Suppressor macrophage (primary cell): ENCODE results near the gene SELENOI.
A peak's percentile ranks its signal among the peaks of the same experiment; 100 is the strongest.
"Not testable (repeated sequence)": the region's sequence is repeated elsewhere in the genome, so short reads cannot be mapped to it uniquely, and the experiment has no call there.

ENCODE experiments used
- DNase-seq, 4 experiments: peaks; one replicate each; pipeline ENCODE4 v3.0.0-alpha.2; 2020 to 2022

Gene SELENOI

DNA sequence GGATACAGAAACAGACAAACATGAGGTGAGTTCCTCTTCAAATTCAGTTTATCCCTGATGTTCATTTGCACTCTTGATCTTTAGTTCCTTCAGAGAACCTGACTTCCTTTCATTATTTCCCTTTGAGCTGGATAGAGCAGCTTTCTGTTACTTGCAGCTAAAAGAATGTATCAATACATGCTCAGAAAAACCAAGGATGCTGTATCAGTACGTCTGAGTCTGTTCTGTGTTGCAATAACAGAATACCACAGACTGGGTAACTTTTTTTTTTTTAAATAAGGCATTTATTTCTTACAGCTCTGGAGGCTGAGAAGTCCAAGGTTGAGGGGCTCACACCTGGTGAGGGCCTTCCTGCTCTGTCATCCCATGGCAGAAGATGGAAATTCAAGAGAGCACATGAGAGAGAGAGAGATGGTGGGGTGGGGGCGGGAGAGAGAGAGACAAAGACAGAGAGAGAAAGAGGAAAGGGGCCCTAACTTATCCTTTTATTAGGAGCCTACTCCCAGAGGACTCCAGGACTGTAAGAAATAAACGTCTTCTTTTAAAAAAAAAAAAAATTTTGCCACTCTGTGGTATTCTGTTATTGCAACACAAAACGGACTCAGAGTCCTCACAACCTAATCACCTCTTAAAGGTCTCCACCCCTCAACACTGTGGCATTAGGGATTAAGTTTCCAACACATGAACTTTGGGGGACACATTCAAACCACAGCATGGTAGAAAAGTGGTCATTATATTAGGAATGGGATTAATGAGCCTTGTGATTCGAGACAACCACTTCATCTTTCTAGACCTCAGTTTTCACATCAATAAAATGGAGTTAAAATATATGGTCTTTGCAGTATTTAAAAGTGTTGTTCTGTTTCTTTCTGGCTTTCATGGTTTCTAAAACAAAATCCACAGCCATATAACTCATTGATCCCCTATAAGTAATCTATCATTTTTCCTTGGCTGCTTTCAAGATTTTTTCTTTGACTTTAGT, 18.4 kb upstream of the SELENOI start:
- peak in 1 of 4 experiments; percentile 10 for DNase-seq

DNA sequence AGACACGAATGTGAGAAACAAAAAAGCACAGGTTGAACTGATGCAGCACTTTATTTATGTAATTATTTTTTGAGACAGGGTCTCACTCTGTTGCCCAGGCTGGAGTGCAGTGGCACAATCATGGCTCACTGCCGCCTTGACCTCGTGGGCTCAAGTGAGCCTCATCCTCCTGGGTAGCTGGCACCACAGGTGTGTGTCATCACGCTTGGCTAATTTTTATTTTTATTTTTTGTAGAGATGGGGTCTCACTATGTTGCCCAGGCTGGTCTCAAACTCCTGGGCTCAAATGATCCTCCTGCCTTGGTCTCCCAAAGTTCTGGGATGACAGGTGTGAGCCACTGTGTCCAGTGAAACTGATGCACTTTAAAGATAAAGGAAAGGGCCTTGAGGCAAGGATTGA, 16.9 kb upstream of the SELENOI start:
- DNase-seq = not testable (repeated sequence)

DNA sequence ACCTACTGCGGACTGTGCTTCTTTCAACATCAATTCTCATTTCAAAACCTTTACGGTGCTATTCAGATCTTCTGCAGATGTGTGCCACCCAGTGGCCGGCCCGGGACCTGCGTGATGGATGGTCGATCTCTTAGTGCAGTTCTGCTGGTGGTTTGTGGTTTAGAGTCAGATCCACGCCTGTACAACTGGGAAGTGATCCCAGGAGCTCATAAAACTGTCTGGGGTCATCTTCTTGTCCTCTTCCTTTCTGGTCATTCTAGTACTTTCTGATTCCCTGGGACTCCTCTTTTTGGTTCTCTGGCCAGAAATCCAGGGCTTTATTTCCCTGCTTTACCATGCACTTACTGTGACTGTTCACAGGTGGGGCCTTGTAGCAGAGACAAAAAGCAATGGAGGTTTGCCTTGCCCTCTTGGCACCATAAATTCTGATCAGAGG, 15.8 kb upstream of the SELENOI start:
- DNase-seq = peak; percentile 90 to 95 (median 92)

DNA sequence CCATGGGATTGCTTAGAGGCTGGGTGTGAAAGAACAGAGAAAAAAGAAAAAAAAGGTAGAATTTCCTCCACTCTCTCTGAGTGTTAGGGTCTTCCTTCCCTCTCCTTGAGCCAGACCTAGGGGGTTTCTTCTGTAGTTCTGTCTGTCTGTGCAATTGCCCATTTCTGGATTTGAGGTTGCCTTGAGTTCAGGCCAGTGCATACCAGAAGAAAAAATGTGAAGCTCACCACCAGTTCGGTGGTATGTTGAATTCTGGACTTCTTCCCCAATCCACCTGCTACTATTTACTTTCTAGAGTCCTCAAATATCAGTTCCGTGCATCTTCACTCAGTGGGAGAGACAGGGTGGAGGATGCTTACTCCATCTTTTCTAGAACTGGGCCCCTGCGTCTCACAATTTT, 15.3 kb upstream of the SELENOI start:
- no peak for DNase-seq

DNA sequence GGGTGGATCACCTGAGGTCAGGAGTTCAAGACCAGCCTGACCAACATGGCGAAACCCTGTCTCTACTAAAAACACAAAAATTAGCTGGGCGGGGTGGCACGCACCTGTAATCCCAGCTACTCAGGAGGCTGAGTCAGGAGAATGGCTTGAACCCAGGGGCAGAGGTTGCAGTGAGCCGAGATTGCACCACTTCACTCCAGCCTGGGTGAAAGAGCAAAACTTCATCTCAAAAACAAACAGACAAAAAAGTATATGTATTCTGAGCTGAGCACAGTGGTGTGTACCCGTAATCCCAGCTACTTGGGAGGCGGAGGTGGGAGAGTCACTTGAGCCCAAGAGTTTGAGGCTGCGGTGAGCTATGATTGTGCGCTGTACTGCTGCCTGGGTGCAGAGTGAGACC, 14.6 kb upstream of the SELENOI start:
- not testable (repeated sequence) for DNase-seq

DNA sequence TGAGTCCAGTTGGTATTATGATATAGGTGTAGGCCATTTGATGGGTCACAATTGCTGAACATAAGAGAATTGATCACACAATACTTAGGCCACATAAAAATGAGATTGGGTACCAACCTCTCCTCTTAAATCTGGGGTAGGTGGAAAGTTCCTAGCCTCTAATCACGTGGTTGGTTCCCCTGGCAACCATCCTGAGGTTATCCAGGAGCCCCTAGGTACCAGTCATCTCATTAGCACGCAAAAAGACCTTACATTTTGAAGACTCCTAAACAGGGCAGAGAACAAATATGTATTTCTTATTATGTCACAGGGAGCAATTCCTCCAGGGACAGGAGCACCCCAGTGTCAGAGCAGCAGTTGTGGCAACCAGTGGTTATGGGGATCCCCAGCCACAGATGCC, 12.7 kb upstream of the SELENOI start:
- DNase-seq = no peak

DNA sequence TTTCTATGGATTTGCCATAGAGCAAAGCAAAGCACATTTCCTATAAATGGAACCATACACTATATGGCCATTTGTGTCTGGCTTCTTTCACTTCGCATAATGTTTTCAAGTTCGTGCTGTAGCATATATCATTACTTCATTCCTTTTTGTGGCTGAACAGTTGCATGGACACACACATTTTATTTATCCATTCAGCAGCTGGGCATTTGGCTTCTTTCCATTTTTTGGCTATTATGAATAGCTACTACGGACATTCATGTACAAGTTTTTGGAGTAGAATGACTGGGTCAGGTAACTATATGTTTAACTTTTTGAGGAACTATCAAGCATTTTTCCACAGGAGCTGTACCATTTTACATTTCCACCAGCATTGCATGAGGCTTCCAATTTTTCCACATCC, 10.7 kb upstream of the SELENOI start:
- DNase-seq = no peak

DNA sequence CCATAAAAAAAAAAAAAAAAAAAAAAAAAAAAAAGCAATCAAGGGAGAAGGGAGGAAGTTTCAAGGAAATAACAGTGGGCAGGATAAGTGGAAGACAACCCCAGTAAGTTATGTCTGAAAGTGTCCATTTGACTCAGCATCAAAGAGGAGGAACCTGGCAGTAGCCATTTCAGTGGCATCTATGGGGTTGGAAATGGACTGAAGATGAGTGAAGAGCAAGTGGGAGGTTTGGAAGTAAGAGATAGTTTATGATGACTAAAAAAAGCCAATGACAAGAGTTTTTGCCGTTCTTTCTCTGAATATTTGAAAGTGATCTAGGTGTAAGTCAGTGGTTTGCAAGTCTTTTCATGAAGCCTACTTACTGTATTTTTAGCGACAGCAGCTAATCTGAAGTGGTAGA, 9.2 kb upstream of the SELENOI start:
- DNase-seq = no peak

DNA sequence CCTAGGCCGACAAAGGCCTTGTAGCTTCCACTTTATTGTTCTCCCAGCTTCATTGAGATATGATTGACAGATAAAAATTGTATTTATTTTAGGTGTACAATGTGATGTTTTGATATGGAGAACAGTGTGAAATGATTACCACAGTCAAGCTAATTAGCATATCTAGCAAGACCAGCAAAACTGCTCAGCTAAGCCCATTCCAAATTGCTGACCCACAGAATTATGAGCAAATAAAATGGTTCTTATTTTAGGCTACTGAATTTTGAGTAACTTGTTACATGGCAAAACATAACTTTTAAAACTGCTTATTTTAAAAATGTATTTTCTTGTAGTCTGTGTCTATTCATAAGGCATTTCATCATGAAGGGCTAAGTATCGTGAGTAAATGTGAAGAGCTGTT, 8.6 kb upstream of the SELENOI start:
- no peak for DNase-seq

DNA sequence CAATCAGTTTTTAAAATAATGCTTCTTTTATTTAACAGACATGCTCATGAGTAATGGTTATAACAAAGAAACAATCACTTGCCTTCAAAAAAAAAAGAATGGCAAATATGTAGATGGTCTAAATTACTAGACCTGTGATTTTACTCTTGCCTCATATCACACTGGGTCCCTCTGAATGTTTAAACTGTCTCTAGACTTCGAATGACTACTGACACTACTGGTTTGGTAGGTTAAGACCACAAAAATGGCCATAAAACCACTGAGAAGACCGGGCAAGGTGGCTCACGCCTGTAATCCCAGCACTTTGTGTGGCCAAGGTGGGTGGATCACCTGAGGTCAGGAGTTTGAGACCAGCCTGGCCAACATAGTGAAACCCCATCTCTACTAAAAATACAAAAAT, 5.1 kb upstream of the SELENOI start:
- DNase-seq = no peak

DNA sequence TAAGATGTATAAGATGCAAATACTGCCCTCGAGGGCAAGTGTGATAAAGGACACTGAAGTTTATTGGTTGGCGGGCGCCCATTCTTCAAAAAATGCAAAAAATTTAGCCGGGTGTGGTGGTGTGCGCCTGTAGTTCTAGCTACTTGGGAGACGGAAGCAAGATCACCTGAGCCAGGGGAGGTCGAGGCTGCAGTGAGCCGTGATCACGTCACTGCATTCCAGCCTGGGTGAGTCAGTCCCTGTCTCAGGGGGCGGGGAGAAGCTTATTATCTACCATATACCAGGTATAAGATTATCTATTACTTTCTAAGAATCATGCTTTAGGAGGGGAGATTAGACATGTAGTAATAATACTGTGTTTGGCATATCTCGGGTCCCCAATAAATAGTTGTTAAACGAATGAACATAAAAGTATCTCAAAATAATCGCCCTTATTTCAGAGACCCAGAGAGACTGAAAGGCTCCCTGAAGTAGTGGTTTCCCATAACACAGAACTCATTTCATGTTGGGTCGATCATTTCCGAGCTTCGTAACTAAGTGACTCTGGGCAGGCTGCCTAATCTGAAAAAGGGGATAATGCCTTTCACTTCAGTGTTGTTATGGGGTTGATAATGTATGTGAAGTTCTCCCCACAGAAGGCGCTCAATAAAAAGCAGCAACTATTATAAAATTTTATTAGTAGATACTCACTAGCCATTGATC, 1.2 kb upstream of the SELENOI start:
- peak in 1 of 4 experiments; percentile 14 for DNase-seq

DNA sequence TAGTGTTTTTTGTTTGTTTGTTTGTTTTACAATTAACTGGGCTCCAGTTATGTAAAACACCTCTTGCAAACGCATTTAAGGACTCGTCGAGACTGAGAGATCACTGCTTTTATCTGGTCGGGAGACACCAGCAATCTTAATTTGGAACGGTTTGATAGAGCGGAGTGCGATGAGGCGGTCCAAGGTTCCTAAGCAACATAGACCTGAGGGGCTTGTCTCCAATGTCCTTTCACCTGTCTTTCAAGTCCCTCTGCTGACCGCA, 729 bp upstream of the SELENOI start:
- DNase-seq = no peak

DNA sequence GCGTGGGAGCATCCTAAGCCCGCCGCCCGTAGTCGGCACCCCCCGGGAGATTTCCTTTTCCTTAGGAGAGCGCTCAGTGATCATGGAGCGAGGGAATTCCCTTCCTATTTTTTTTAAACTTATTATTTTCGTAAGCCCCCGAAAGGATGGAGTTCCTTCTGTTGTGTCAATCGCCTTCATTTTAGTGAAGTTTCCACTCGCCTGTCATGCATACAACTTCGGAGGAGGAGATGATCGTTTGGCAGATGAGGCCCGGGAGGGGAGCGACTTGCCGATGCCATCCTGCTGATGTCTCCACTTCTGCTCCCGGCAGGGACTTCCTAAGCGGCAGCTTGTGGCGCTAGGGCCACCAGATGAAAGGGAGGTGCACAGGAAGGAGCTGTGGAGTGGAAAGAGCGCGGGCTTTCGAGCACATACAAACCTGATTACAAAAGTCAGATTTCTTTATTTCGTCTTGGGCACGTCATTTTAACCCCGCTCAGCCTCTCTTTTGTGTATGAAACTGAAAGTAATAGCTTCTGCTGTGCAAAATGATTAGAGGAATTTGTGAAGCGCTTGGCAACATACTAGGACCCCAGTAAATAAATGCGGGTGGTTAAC, 611 bp downstream of the SELENOI start, which contains the start of gene ADGRF3:
Gene ADGRF3, minus strand, starts transcription at position 336 of the 600 bp plus-strand sequence. CDS start 555 bp downstream, outside the sequence.
- peak; percentile 62 to 82 (median 76) for DNase-seq

DNA sequence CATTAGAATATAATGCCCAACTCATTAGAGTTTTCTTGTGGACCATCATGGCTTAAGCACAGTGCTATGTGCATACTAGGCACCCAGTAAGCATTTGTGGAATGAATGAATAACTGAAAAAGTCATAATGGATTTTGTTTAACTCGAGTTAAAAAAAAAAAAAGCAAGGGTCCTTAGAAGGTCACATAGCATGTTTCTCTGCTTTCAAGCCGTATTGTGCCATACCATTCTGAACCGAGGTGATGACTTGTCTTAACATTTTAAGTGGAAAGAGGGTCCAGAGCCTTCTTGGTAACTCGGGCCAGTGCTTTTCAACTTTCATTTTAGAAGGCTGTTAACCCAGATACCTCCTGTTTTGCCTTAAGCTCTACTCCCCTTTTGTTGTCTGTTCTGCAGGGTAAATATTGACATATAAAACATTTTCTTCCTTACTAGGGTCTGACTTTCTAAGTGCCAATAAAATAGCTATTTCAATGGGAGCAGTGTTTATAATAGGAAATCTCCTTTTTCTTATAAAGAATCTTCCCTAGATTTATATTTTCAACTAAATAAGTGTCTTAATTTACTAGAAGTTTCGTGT, 1.4 kb downstream of the SELENOI start:
- no peak for DNase-seq

DNA sequence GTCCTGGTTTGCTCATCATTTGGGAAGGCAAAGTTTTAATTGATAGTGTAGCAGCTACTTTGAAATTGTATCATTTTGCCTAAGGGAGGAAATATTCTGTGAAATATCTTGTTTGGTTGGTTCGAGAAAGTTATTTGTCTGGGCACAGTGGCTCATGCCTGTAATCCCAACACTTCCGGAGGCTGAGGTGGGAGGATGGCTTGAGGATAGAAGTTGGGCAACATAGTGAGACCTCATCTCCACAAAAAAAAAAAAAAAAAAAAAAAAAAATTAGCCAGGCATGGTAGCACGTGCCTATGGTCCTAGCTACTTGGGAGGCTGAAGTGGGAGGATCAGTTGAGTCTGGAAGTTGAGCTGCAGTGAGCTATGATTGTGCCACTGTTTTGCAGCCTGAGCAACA, 3.7 kb downstream of the SELENOI start:
- no peak for DNase-seq

DNA sequence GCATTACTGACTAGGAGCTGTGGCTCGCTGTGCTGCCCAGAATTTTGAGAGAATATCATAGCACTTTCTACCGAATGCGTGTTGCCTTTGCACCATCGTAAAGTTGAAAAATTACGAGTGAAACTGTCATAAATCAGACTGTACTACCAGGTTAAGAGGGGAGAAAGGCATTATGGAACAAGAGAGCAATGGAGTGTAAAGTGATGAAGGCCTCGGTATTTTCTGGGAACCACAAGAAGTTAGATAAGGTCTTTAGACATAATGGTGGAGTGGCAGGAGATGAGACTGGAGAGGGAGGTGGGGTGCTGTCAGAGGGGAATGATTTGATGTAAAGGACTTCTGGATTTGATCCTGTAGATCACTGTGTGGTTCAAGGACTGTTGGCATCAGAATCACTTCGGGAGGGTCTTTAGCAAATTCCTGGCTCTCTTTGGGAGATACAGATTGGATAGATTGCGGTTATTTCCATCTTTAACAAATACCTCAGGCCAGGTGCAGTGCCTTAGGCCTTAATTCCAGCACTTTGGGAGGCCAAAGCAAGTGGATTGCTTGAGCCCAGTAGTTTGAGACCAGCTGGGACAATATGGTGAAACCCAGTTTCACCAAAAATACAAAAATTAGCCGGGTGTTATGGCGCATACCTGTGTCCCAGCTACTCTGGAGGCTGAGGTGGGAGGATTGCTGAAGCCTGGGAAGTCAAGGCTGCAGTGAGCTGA, 5.6 kb downstream of the SELENOI start:
- DNase-seq = no peak

DNA sequence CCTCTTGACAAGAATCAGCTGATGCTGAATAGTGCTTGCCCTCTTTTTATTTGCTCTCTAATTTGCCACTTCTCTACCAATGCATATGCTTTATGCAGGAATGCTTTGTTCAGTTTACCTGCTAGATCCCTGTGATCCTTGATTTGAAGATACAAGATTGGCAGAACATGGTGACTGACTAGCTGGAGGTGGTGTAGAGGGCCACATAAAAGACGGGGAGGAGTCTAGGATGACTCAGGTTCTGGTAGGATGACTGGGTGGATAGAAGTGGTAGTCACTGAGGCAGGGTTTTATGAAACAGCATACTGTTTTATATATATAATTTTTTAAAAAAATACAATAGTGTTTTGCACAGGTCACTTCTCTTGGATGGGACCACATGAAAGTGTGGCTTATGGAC, 6.9 kb downstream of the SELENOI start:
- DNase-seq = peak; percentile 5 to 47 (median 37)

DNA sequence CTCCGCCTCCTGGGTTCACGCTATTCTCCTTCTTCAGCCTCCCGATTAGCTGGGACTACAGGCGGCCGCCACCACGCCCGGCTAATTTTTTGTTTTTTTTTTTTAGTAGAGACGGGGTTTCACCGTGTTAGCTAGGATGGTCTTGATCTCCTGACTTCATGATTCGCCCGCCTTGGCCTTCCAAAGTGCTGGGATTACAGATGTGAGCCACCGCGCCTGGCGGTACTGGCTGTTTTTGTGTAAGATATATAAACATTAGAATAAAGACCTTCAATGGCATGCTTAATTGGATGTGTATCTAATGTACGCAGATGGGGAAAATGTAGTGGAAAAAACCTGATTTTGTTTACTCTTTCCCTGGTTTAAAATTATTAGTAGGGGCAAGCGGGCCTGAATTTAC, 8.5 kb downstream of the SELENOI start:
- DNase-seq = not testable (repeated sequence)

DNA sequence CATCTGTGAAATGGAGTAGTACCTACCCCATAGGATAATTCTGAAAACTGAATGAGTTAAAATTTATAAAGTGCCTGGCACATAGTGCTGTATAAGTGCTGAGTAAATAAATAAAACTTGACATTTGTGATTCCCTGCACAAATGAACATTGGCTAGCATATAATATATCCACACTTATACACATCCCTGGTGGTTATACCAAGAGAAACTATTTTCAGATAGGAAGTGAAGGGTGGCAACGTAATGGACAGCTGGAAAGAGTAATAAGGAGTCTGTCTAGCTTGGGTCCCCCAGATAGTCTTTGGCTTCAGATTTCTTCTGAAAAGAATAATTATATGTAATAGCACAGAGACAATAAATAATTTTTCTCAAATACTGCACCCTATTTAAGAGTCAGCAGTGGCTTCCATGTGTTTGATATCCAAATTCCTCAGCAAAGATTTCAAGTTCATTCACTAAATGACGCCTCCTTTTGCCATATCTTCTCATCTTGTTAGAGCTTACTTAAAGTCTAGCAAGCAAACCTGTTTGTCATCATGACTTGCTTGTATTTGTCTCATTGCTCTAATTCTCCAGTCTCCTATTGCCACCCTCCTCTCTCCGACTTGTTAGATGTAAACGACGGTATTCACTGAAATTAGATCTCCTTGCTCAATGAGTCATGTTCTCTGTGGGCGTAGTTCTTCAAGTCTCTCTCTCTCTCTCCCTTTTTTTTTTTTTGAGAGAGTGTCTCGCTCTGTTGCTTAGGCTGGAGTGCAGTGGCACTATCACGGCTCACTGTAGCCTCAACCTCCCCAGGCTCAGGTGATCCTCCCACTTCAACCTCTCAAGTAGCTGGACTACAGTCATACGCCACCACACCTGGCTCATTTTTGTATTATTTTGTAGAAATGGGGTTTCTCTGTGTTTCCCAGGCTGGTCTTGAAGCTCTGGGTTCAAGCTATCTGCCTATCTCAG, 9.4 kb downstream of the SELENOI start:
- DNase-seq = peak; percentile 7 to 66 (median 47)

DNA sequence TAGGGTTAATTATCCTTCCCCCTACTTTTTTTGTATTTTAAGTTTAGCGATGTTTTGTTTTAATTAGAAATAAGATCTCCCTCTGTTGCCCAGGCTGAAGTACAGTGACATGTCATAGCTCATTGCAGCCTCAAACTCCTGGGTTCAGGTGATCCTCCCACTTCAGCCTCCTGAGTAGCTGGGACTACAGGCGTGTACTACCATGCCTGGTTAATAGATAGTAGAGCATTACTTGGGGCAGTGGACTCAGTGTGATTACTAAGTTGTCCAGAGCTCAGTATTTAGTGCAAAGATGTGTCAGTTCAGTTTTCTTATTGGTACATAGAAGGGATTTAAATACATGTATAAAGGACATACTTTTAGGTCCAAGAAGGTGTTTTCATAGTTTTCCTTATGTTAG, 10.2 kb downstream of the SELENOI start:
- DNase-seq = no peak

DNA sequence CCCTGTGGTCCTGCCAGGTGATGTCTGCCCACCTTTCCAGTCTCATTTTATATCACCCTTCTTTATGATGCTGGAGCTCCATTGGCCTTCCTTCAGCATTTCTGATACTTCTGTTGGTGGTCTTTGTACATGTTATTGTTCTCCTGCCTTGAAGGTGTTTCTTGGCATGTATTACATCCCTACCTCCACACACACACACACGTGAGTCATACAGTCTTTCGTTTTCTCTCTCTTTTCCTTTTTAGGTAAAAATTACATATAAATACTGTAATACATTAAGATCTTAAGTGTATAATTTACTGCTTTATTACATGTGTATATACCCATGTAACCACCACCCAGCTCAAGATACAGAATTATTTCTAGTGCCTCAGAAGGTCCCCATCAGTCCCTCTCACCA, 10.8 kb downstream of the SELENOI start:
- no peak for DNase-seq
